ENCODE data around the gene MTMR3.
"Not testable (repeated sequence)": the region's sequence is repeated elsewhere in the genome, so short reads cannot be mapped to it uniquely, and the experiment has no call there.

The MTMR3 gene

DNA sequence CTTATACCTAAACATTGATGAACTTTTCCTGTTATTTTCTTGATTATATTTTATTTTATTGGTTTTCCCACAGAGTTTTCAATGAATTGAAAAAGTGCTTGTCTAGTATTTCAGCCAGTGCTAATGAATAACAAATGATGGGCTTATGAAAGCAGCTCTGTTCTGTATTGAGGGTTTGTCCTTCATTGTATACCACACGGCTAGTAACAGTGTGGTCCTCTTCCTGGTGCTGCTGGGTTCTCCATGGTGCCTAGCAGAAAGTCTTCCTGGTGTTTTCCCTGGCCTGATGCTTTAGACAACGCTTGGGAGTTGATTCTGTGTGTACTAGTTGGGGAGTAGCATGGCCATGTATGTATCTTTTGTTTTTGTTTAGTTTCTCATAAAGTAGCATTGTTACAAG is 89.1 kb downstream of the MTMR3 start:
- DNase-seq: no peak

DNA sequence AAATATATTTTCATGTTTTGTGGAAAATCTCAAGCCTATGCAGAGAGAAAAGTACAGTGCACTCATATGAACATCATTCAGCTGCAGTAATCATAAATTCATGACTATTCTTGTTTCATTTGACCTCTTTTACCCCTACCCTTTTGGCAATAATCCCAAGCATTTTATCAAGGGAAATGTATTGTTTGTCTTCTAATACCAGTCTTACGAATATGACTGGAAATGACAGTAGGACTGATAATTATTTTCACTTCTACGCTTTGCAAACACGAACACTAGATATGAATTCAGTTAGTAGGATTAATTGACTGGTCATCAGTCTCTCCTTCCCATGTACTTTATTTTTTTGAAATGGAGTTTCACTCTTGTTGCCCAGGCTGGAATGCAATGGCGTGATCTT is 90.3 kb downstream of the MTMR3 start:
- DNase-seq: no peak

DNA sequence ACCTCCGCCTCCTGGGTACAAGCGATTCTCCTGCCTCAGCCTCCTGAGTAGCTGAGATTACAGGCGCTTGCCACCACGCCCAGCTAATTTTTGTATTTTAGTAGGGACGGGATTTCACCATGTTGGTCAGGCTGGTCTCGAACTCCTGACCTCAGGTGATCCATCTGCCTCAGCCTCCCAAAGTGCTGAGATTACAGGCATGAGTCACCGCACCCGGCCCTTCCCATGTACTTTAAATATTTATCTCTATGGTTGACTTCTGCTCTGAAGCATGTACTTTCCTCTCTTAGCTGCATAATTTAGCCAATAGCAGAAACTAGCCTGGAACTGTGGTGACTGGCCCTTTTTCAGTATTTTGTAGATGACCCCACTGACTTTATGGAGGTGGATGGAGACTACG is 90.7 kb downstream of the MTMR3 start:
- DNase-seq: not testable (repeated sequence)

DNA sequence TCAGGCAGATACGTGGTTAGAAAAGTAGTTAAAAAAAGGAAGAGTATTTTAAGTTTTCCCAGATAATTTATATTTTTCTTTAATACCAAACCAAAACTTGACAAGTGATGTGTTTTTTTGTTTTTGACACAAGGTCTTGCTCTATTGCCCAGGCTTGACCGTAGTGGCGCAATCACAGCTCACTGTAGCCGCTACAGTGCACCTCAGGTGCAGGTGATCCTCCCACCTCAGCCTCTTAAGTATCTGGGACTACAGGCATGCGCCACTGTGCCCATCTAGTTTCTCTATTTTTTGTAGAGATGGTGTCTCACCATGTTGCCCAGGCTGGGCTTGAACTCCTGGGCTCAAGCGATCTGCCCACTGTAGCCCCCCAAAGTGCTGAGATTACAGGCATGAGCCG is 92.5 kb downstream of the MTMR3 start:
- no peak for DNase-seq

DNA sequence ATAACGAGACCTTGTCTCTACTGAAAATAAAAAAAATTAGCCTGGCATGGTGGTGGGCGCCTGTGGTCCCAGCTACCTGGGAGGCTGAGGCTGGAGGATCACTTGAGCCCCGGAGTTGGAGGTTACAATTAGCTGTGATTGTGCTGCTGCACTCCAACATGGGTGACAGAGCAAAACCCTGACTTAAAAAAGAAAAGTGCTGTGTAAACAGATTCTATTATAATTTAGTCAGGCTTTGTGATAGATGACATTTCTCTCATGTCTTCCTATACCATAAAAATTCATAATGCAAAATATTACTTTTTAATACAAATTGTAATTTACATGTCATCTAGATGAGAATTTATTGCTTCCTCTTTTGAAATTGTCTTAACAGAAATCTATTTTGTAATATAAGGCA is 94.1 kb downstream of the MTMR3 start:
- DNase-seq: no peak

DNA sequence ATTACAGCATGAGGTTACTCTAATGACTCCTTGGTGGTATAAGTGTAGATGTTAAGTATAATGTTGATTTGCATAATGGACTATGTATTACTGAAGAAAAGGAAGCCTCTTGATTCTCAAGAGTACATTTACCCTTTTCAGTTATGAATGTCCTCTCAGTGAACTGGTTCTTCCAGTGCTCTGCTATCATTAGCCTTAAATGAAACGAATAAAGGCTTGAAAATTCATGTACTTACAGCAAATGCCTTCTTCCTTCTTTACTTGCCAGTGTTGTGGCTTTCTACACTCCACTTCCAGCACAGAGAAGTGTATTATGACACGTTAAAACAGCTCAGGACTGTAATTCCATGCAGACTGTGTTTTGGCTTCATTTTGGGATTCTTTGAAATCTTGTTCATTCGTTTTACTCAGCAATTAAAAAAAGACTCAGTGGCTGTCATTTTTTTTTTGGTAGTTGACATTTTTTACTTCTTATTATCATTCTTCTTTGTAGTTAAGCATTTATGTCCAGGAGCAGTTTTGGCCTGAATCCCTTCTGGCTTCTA is 96.9 kb downstream of the MTMR3 start:
- no peak for DNase-seq

DNA sequence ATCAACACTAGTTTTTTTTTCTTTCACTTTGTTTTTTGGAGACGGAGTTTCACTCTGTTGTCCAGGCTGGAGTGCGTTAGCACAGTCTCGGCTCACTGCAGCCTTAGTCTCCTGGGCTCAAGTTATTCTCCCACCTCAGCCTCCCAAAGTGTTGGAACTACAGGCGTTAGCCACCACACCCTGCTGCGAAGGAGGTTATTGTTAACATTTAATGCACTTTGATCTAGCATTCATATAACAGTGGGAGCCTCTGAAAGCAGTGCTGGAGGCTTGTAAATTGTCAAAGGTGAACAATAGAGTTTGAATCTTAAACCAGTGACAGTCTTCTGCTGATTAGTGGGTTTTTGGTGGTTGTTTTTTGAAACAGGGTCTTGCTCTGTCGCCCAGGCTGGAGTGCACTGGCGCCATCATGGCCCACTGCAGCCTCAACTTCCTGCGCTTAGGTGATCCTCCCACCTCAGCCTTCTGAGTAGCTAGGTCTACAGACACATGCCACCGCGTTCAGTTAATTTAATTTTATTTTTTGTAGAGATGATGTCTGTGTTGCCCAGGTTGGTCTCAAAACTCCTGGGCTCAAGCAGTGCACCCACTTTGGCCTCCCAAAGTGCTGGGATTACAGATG is 100.4 kb downstream of the MTMR3 start:
- DNase-seq: no peak

DNA sequence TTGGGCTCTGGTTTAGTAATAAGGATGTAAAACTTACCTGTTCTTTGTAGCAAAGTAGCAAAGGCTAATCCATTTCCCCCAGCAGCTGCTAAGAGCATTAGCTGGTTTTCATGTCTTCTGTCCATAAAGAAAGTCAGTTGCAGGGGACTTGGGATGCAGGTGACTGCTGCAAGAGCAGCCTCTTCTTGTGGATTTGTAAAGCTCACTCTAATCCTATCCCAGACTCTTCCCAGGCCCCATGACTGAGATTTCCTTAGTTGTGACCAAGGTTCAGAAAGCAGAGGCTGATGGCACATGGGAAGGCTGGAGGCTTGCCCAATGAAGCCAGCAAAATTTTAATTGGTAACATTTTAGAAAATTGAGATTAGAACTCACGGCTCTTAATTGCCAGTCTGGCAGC is 102.9 kb downstream of the MTMR3 start:
- DNase-seq: no peak

DNA sequence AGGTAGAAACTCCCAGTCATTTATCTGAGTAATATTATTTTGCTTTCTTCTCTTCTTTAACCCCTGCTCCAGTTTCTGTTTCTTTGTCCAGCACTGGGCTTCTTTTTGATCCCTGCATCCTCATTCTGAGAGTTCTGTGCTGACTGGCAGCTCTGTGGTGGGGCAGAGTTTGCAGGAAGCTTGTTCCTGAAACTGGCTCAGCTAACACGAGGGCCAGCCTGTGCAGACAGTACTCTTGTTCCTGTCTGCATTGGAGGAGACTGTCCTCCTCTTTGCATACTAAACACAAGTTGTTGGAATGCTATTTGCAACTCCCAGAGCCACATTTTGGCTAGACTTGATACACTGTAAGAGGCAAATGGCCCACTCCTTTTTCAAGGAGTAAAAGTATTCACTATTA is 104.2 kb downstream of the MTMR3 start:
- no peak for DNase-seq

DNA sequence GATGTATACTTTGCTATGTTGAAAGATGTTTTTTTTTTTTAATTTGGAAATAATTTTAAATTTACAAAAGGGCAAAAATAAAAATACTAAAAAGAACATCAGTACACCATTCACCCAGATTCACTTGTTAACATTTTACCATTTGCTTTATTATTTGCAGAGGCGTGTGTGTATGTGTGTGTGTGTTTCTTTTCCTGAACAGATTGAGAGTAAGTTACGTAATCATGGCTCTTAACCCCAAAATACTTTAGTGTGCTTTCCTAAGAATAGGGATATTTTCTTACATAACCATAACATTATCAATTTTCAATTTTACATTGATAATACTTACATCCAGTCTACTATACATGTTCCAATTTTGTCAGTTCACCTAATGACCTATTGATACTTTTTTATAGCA is 105.7 kb downstream of the MTMR3 start:
- no peak for DNase-seq

DNA sequence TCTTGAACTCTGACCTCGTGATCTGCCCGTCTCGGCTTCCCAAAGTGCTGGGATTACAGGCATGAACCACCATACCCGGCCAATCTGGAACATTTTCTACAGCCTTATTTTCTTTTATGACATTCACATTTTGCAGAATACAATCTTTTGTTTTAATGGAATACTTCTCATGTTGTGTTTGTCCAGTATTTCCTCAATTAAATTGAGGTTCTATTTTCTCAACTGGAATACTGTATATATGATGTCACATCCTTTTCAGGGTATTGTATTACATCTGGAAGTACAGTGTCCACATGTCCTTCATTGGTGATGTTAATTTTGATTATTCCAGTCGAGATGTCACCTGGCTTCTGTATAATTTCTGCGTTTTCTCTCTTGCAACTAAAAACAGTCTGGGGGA is 106.5 kb downstream of the MTMR3 start:
- no peak for DNase-seq

DNA sequence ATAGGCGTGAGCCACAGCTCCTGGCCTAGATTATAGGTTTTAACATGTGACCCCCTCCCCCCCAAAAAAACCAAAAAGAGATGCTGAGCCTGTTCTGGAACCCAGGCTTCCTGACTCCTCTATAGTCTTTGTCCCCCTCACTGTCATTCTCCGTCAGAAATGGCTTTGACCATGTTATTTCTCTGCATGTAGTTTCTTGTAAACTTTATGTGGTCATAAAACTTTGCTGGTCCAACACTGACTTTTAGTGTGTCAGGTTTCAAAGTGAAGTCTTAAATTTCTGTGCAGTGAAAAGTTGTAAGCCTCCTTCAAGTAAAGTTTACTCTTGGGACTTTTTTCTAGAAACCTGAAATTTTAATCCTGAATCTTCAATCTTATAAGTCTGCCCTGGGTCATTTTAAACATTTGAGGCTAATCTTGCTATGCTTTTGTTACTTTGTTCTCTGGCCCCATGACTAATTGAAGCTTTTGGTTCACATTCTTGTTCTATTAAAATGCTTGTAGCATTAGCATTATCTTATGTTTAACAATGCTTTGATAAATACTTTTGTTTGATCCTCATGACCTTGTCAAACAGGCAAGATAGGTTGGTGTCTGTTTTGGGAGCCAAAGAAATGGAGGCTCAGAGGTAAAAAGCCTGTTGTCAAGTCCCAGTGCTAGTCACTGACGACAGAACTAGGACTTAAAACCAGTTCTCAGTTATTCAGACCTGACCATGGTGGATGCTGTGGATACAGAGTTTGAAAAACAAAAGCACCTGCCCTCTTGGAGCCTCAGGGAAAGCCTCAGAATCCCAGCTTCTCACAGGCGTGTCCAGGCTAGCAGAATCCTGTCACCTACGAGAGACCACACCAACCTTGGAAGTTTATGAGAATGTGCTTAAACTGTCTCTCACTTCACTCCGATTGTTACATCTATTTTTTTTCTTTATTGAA is 109.6 kb downstream of the MTMR3 start:
- DNase-seq: no peak

DNA sequence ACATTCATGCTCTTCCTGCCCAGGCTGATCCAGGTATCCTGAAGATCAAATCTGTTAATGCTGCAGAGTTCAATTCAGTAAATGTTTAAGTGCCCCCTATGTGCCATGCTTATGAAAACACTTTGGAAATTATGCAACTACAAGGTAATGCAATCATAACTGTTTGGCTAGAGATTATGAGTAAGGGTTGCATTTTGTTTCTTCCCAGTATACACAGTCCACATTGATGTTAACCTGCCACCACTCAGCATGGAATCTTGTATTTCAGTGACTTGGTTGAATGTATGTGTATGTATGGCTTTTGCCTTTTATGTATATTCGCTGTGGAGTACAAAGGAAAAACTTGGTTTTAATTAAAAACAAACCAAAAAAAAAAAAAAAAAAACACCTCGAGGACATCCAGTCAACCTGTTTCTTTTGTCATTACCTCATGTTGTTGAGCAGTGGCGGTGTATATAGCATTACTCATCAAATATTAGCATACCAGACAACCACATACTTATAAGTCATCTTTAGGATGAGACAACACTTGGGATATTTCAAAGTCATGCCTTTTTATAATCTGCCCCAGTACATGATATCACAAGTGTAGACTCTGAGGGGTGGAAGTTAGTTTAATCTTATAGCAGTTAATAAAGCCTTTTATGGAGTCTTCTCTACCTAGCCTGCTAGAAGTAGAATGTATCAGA is 111.2 kb downstream of the MTMR3 start:
- no peak for DNase-seq

DNA sequence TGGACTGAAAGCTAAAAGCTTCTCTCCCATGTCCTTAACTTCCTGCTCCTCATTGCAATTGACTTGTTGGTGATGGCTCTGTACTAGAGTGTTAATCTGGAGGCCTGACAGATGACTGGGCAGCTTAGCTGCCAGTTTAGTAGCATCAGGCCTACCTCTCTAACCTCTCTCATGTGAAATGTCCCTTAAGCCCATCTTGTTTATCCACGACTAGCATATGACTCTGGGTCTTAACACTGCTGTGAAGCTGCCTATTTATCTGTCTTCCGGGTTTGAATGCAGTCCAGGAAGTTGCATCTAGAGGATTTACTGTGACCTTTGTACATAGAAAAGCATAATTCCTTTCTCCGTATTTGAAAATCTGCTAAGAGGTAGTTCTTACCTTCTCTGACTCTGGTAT is 112.0 kb downstream of the MTMR3 start:
- no peak for DNase-seq

DNA sequence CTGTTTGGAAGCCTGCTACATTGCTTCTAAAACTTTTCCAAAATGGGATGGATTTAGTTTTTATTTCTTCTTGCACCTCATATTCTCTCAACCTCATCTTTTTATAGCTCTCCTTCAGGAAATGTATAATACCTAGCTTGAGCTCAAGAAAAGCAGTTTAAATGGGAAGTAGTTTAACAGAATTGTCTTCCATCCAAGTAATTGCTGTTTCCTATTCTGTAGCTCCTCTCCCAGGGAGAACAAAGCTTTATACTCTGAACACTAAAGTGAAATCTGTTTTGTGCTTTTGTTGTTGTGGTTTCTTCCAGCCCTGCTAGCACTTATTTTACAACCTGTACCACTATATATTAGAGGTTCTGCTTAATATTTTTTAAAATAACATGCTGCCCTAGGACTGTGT is 114.1 kb downstream of the MTMR3 start:
- no peak for DNase-seq

DNA sequence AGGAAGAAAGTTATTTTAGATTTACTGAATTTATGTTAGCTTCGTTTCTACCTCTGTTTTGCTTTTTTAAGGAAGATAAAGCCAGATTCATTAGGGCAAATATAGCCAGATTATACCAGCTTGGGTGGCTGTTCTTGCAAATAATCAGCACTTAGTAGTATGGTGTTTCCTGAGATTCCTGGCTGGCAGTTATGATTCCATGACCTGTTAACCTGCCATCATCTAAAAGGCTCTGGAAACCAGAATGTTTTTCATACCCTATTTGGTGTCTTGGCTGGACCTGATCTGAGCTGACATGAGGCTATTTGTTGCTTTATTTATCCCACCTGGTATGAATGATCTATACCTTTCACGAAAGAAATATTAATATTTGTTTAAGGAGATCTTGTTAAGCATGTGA is 114.5 kb downstream of the MTMR3 start:
- DNase-seq: no peak

DNA sequence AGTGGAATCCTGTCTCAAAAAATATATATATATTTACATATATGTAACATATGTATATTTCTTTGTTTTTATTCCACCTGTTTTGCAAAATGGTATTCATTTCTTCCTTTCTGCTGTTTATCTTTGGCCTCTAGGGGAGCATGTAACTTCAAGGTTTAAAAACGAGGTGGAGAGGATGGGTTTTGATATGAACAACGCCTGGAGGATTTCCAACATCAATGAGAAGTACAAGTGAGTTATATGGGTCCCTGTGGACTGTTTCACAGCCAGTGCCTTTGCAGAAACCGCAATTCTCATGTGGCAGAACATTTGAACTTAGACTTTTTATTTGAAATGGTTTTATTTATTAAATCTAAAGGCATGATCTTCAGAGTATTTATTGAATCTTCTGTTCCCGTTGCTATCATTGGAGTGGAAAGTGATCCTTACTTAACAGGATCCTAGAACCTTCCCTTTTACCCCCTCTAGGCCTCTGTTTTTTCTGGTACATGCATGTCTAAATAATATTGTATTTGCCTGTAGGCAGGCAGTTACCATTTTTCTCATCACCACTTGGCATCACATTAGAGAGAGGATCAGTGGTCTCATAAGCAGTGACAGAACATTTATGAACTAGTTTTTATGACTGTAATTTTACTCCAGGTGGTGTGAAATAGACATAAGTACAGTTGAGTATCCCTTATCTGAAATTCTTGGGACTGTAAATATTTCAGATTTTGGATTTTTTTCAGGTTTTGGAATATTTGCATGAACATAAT is 115.8 kb downstream of the MTMR3 start:
- DNase-seq: no peak

DNA sequence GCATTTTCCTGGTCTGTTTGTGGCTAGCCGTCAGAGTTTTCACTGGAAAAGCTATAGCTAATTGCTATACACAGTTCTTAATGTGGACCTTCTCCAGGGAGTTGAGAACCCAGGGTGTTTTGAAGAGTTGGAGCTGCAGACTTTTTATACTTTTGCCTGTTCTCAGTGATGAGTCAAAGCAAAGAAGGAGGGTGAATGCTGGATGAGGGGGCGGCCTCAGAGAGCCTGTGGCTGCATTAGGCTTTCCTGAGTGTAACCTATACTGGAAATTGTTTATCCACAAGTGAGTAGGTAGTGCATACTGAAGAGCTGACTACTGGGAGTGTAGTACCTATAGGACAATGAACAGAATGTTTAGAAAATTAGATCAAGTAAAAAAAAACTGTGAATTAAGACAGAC is 117.6 kb downstream of the MTMR3 start:
- DNase-seq: no peak

DNA sequence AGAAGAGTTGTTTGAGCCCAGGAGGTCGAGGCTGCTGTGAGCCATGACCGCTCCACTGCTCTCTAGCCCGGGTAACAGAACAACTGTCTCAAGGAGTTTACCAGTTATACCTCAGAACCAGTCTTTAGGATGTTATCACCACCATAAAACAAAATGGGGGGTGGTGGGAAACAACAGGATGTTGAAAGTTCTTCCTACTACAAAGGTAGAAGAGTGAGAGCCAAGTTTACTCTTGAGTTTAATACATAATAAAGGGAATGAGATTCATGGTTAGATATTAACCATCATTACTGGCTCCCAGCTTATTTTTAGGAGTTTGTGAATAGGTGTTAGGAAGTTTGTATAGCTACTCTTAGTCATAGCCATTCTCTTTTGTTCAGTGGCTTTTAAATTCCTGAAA is 118.5 kb downstream of the MTMR3 start:
- no peak for DNase-seq

DNA sequence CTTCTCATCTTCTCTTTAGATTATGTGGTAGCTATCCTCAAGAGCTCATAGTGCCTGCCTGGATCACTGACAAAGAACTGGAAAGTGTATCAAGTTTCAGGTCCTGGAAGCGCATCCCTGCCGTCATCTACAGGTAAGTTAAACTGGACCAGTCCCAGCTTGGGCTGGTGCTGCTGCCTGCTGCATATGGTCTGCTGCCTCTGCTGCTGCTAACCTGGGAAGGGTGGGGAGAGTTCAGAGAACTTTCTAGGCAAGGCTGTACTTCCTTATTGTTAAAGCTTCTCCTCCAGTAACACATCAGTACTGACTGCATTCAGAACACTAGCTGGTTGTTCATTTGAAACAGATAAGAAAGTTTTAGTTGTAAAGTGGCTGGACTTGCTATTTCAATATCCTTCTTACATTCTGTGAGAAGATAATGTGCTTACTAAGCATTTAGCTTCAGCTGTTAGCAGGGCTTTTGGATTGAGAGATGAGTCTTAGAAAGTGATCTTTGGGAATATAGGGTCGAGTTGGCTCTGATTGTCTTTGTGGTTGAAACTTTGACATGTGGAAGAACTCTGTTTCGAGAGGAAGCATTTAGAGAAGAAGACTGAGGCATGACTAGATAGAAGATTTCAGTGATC is 120.0 kb downstream of the MTMR3 start:
- no peak for DNase-seq

DNA sequence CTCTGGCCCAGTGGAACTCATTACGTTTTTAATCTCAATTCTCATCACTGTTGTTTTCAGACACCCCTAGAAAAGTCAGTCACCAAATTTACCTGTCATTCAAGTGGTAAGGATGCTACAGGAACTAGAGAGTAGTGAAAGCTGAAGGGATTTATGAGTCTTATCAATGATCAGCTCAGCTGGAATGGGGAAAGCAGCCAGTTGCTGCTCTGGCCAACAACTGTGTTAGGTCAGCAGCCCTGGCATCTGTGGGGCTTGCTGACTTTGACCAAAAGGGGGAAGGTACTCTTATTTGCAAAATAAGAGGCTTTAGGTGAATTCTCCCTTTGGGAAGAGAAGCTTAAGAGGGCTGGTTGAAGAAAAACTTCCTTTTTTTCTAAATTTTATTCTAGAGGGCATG is 121.1 kb downstream of the MTMR3 start:
- DNase-seq: no peak

DNA sequence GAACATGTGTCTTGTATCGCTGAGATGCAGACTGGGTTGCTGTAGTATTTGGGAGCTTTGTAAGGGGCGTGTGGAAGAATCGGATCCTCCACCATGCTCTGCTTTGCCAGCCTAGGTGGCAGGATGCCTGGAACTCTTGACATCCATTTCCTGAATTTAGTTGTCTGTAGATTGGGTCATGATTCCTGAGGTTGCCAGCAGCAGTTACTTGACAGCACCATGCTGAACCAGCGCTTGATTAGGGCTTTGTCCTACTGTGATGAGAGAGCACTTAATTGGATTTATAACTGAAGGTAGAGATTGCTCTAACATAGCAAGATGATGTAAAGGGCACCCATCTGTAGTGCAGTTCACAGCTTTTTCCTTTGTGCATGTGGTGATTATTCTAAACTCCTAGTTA is 121.7 kb downstream of the MTMR3 start:
- no peak for DNase-seq
